Caco-2 (cell line): ENCODE results near the gene EVC2. TPM values are rescaled to one million over a fixed set of nuclear protein-coding genes. Genes with fewer than 3 reads are reported as not detected.
"Not testable (repeated sequence)": the region's sequence is repeated elsewhere in the genome, so short reads cannot be mapped to it uniquely, and the experiment has no call there.

Experiments used
- BruUV-seq: library from RNA; stranded (reverse); fragments of 400-500 nt; replicated peaks from 2 replicates; lab custom pipeline; 2021; lab: Mats Ljungman, UMichigan
- CTCF ChIA-PET: fragments of 300-600 bp; sonication (Branson Sonifier 250); formaldehyde crosslinking; loops from one replicate; lab custom pipeline; 2022; ENCODE audit warnings: antibody characterized with exemption; lab: Charles Lee
- POLR2A ChIA-PET: fragments of 300-600 bp; sonication (Branson Sonifier 250); formaldehyde crosslinking; loops from one replicate; lab custom pipeline; 2022; ENCODE audit warnings: antibody characterized with exemption; lab: Charles Lee
- DNase-seq, 2 experiments: peaks; one replicate each; pipeline versions ENCODE4 v3.0.0 to v3.0.0-alpha.2; 2020 to 2022
- H3K27me3 ChIP-seq: replicated peaks from 2 replicates; pipeline ENCODE4 v1.6.0; 2011; ENCODE audit warnings: low read length; ENCODE audit not compliant: control insufficient read depth, insufficient read depth
- H3K36me3 ChIP-seq: 2 replicates; pipeline ENCODE4 v1.5.1; 2011; ENCODE audit warnings: low read length; ENCODE audit not compliant: control insufficient read depth, insufficient read depth
- H3K4me1 ChIP-seq: fragments of 250-450 bp; sonication (Bioruptor Pico); 2 replicates; pipeline ENCODE4 v1.5.1; 2020; ENCODE audit warnings: mild to moderate bottlenecking
- H3K4me3 ChIP-seq: 2 replicates; pipeline ENCODE4 v1.5.1; 2011; ENCODE audit warnings: low read depth, mild to moderate bottlenecking, control low read depth, low read length
- H3K9me3 ChIP-seq: fragments of 250-450 bp; sonication (Bioruptor Pico); 2 replicates; pipeline ENCODE4 v1.5.1; 2020; ENCODE audit warnings: mild to moderate bottlenecking, moderate library complexity
- H3K27ac Mint-ChIP-seq: one replicate; pipeline ENCODE4 v1.8.0; 2022; ENCODE audit warnings: mixed read lengths; ENCODE audit not compliant: unreplicated experiment
- H3K27me3 Mint-ChIP-seq: one replicate; pipeline ENCODE4 v1.8.0; 2022; ENCODE audit warnings: mixed read lengths; ENCODE audit not compliant: insufficient read depth, unreplicated experiment
- H3K36me3 Mint-ChIP-seq: one replicate; pipeline ENCODE4 v1.8.0; 2022; ENCODE audit warnings: mild to moderate bottlenecking, mixed read lengths; ENCODE audit not compliant: insufficient read depth, unreplicated experiment
- H3K4me1 Mint-ChIP-seq: one replicate; pipeline ENCODE4 v1.8.0; 2022; ENCODE audit warnings: low read depth, mixed read lengths; ENCODE audit not compliant: unreplicated experiment
- H3K4me3 Mint-ChIP-seq: one replicate; pipeline ENCODE4 v1.8.0; 2022; ENCODE audit warnings: mild to moderate bottlenecking, moderate library complexity, mixed read lengths; ENCODE audit not compliant: unreplicated experiment
- H3K9me3 Mint-ChIP-seq: one replicate; pipeline ENCODE4 v1.8.0; 2022; ENCODE audit warnings: mixed read lengths; ENCODE audit not compliant: unreplicated experiment
- CTCF ChIP-seq, 2 experiments: fragments of 200-600 bp in 1 of 2; IDR thresholded peaks; 1 replicate in 1 of 2; 2 replicates in 1 of 2; pipeline versions ENCODE4 v1.5.1 to v1.8.0; 2011 to 2022; ENCODE audit warnings: antibody characterized with exemption in 1 of 2, control low read depth in 1 of 2, inconsistent platforms in 1 of 2, low read depth in 1 of 2, low read length in 1 of 2, mild to moderate bottlenecking in 1 of 2, moderate library complexity in 1 of 2; ENCODE audit not compliant: insufficient read depth in 1 of 2, severe bottlenecking in 1 of 2, unreplicated experiment in 1 of 2
- intact Hi-C: fragments of 100-400 bp; cut with micrococcal nuclease; formaldehyde crosslinking; loops from one replicate; pipeline ENCODE4 v1.10.0; 2022; ENCODE audit not compliant: unreplicated experiment
- total RNA-seq: library from RNA; stranded (reverse); gene quantifications from 2 replicates; pipeline ENCODE4 v1.2.3, GENCODE V29; 2022

EVC2 gene
- total RNA-seq, 1 experiment from 2014 or later, result not detected

- CTCF ChIA-PET, result no interaction called here
- POLR2A ChIA-PET, result no interaction called here
- Histone ChIP-seq H3K4me1 (no peaks in the 10 kb centered on the region), H3K9me3 (no peaks in the 10 kb centered on the region), H3K27me3 (no peaks in the 10 kb centered on the region), H3K4me3 (no peak overlapping the region), H3K36me3 (no peaks in the 10 kb centered on the region)
- Mint-ChIP-seq H3K4me3 (no peak overlapping the region), H3K9me3 (no peaks in the 10 kb centered on the region), H3K4me1 (no peaks in the 10 kb centered on the region), H3K27ac (no peak overlapping the region), H3K27me3 (peaks cover 4% of the 10 kb centered on the region), H3K36me3 (no peaks in the 10 kb centered on the region)
- intact Hi-C loops, result no loop called here
- no TSS peak for BruUV-seq
- no peak for TF ChIP-seq CTCF (IDR thresholded peaks at IDR 0.05; ENCODE audit: insufficient read depth in 1 of 2, low read depth in 1 of 2, low read length in 1 of 2, severe bottlenecking in 1 of 2, unreplicated experiment in 1 of 2)
- no peak for DNase-seq
Measured at GRCh38 chr4:5730993-5731990, 22.9 kb upstream of the EVC2 start.

GRCh38 chr4:5730436-5730835 lies 22.1 kb upstream of the EVC2 start:
- Mint-ChIP-seq H3K27me3 (peaks cover 4% of the 10 kb centered on the region), H3K27ac (no peak overlapping the region)

GRCh38 chr4:5728412-5728811 lies 20.1 kb upstream of the EVC2 start:
- H3K4me1 ChIP-seq, POLR2A ChIA-PET, BruUV-seq, H3K27me3 ChIP-seq, H3K27ac Mint-ChIP-seq, H3K36me3 Mint-ChIP-seq, CTCF ChIA-PET, H3K36me3 ChIP-seq, H3K4me1 Mint-ChIP-seq, intact Hi-C loops, H3K4me3 ChIP-seq, H3K4me3 Mint-ChIP-seq, H3K27me3 Mint-ChIP-seq, H3K9me3 ChIP-seq, DNase-seq: not testable (repeated sequence)
- peaks cover 11% of the 10 kb centered on the region for H3K9me3 Mint-ChIP-seq

More at GRCh38 chr4:5730436-5730835, 22.1 kb upstream of the EVC2 start:
- Histone ChIP-seq H3K27me3 (no peaks in the 10 kb centered on the region), H3K4me3 (no peak overlapping the region), H3K9me3 (no peaks in the 10 kb centered on the region), H3K4me1 (no peaks in the 10 kb centered on the region), H3K36me3 (no peaks in the 10 kb centered on the region)
- H3K4me1 Mint-ChIP-seq, result no peaks in the 10 kb centered on the region
- POLR2A ChIA-PET, result no interaction called here
- no peak for TF ChIP-seq CTCF (IDR thresholded peaks at IDR 0.05; ENCODE audit: insufficient read depth in 1 of 2, low read depth in 1 of 2, low read length in 1 of 2, severe bottlenecking in 1 of 2, unreplicated experiment in 1 of 2)
- BruUV-seq, result no TSS peak
- H3K9me3 Mint-ChIP-seq, result no peaks in the 10 kb centered on the region
- H3K4me3 Mint-ChIP-seq, result no peak overlapping the region
- H3K36me3 Mint-ChIP-seq, result no peaks in the 10 kb centered on the region
- intact Hi-C loops, result no loop called here
- CTCF ChIA-PET, result interaction anchor here (0.6 kb wide), 1 partner anchor 53 kb away, joined by 4 read pairs; no protein-coding TSS in a partner anchor
- DNase-seq, result no peak
